HT1080 (cell line): Measurements from ENCODE around the gene OSBPL2. TPM values are rescaled to one million over a fixed set of nuclear protein-coding genes. Genes with fewer than 3 reads are reported as not detected.

Experiments used
- DNase-seq: peaks from one replicate; pipeline ENCODE4 v3.0.0-alpha.2; 2015; ENCODE audit warnings: low read depth
- total RNA-seq: library from RNA; depleted of rRNA; stranded (reverse); fragments of >200 nt; shearing (Covaris generic); gene quantifications from 2 replicates; pipeline ENCODE4 v1.2.3, GENCODE V29; 2014

Gene OSBPL2
- total RNA-seq, 1 experiment from 2014 or later = 13.4 TPM

DNA sequence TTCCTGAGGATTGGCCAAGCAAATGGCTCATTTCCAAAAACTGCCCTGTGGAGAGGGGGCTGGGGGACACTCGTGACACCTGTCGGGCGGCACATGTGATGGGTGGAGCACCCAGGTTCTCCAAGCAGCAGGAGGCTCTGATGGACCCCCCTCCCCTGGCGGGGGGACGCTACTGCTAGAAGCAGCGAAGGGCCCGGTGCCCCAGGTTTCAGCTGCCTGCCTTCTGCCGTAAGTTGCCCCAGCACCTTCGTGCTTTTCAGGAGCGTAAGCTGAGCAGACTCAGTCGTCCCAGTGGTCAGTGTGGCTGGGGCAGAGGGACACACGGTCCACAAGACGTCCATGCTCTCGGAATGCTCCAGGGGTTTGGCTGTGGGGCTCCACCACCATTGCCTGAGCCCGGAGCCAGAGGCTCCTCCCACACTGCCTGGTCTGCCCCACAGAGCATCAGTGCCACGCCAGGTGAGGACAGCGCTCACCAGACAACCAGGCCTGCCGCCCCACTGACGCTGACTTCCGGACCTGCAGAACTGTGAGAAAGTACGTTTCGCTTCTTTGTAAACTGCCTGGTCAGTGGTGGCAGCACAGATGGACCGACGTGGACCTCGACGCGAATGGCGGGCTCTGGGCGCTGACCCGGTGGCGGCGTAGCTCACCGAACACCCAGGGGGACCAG lies 60.4 kb downstream of the OSBPL2 start:
- DNase-seq = no peak

DNA sequence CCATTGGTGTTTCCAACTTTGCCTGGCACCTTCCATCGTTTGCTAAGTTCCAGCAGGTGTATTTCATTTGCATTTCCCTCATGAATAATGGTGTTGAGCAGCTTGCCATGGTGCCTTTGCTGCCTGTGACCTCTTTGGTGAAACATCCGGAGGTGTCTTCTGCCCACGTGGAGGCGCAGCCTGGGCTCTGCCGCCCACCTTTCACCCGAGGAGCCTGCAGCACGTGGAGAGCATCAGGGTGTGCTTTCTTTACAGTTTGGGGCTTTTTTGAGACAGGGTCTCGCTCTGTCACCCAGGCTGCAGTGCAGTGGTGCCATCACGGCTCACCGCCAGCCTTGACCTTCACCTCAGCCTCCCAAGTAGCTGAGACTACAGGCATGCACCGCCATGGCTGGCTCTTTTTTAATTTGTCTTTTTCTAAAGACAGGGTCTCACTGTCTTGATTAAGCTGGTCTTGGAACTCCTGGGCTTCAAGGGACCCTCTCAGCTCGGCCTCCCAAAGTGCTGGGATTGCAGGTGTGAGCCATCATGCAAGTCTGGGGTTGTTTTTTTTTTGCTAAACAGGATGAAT lies 61.4 kb downstream of the OSBPL2 start:
- DNase-seq = no peak

DNA sequence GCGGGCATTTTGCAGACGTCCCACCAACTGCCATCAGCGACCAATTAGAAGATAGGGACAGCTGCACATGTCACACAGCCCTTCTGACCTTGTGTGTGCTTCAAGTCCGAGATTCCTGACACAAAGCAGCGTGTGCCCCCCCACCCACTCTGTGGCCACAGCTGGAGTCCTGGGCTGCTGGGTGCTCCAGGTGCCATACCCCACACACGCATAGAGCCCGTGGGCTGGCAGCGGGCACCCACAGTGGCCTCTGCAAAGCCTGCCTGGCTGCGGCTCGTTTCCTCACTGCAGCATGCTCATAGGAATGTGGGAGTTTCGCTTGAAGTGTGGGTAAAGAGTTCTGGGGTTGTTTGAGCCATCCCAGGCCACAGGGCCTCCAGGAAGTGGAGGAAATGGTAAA lies 62.0 kb downstream of the OSBPL2 start:
- DNase-seq = no peak

DNA sequence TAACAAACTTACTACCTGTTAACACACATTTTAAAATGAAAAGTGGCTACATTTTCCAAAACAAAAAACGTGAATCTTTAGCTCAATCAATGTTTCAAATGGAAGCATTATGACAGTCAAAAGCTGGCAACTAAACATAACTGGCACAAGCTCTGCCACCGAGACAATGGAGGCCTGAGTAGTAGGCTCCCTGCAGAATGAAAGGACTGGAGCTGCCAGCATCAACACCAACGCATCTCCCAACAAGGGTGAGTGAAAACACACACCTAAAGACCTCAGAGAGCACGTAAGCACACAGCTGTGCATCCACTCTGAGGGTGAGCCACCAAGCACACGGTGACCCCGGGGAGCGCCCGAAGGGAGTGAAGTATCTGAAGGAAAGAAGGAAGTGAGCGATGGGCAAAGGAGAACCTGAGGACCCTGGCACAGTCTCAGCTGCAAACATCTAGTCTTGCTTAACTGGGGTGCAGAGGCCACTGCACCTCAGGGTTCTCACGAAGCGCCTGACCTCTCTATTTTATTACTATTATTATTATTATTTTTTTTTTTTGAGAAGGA lies 62.9 kb downstream of the OSBPL2 start:
- DNase-seq = no peak

DNA sequence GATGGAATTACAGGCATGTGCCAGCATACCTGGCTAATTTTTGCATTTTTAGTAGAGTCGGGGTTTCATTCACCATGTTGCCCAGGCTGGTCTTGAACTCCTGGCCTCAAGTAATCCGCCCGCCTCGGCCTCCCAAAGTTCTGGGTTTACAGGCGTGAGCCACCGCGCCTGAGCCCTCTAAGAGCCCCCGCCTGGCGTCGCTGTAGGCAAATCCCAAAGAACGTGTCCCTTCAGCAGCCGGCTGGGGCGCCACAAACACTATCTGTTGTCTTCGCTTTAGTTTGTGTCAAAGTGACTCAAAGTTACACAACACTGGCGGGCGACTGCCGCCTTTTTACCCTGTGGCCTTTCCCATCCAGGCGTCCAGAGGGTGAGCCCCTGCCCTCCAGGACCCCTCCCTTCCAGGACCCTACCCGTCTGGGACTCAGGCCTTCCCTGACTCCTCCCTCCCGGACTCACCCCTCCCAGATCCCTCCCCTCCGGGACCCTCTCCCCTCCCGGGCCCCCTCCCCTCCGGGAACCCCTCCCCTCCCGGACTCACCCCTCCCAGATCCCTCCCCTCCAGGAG lies 63.5 kb downstream of the OSBPL2 start:
- DNase-seq = peak; percentile 95

DNA sequence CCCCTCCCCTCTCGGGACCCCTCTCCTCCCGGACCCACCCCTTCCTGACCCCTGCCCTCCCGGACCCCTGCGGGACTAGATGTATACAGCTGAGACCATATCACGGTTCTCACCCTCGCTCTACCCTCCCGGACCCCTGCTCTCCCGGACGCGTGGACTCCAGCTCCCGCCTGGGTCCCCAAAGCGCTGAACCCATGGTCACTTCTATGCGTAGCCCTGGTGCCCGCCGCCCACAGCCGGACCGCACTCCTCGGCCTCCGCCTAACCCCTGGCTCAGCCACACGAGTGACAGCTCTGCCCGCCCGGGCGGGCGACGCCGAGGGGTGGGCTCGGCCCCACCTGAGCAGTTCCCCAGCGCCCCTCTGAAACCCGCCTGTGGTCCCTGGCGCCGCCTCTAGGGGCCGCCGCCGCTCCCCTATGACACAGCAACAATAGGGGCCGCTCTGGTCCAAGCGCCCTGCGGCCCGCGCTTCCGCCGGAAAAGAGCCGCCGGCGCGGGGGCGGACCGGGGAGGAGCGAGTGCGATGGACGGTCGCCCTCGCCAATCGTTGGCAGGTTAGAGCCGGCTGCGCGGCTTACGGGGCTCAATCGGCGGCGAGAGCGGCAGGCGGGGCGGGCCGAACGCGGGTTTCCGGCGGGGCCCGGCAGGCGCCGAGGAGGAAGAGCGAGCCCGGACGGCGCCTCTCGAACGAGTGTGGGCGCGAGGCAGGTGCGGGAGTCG lies 64.2 kb downstream of the OSBPL2 start, which contains the start of gene ADRM1:
Gene ADRM1 (plus strand): TSS at position 657 of the 721 bp plus-strand sequence. CDS start 572 bp downstream, outside the sequence.
- peak; percentile 96 for DNase-seq

DNA sequence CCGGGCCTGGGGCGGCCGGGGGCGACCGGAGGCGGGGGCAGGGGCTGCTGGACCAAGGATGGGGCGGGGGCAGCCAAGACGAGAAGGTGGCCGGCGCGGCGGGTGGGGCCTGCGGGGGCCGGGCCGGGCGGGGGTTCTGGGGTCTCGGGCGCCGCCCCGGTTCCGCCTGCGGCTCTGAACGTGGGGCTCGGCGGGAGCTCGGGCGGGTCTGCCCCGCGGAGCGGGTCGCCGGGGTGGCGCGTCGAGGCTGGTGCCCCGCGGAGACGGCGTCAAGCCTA lies 64.7 kb downstream of the OSBPL2 start:
- no peak for DNase-seq

DNA sequence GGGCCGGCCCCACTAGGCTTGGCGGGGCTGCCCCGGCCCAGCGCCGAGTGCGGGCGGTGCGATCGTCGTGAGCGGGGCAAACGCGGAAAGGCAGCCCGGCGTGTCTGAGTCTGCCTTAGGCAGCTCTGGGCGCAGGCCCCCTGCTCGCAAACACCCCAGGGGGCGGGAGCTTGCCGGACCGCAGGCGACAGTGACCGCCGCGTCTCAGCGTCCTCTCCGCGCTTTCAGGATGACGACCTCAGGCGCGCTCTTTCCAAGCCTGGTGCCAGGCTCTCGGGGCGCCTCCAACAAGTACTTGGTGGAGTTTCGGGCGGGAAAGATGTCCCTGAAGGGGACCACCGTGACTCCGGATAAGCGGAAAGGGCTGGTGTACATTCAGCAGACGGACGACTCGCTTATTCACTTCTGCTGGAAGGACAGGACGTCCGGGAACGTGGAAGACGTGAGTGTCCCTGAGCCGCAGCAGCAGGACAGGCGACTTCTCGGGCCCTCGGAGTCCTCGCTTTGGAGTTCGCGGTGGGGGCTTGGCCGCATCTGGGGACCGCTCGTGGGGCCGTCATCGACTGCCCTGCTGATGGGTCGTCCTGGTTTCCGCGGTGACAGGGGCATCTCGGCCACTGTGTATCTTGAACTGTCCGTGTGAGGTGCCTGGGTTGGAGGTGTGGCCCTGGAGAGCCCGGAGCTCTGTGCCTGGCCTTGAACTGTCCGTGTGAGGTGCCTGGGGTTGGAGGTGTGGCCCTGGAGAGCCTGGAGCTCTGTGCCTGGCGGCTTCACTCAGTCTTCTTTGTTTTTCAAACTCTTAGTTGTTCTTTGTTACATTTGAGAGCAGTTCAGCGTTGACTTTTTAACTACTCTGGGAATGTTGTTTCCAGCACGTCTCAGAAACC lies 65.3 kb downstream of the OSBPL2 start:
- no peak for DNase-seq

DNA sequence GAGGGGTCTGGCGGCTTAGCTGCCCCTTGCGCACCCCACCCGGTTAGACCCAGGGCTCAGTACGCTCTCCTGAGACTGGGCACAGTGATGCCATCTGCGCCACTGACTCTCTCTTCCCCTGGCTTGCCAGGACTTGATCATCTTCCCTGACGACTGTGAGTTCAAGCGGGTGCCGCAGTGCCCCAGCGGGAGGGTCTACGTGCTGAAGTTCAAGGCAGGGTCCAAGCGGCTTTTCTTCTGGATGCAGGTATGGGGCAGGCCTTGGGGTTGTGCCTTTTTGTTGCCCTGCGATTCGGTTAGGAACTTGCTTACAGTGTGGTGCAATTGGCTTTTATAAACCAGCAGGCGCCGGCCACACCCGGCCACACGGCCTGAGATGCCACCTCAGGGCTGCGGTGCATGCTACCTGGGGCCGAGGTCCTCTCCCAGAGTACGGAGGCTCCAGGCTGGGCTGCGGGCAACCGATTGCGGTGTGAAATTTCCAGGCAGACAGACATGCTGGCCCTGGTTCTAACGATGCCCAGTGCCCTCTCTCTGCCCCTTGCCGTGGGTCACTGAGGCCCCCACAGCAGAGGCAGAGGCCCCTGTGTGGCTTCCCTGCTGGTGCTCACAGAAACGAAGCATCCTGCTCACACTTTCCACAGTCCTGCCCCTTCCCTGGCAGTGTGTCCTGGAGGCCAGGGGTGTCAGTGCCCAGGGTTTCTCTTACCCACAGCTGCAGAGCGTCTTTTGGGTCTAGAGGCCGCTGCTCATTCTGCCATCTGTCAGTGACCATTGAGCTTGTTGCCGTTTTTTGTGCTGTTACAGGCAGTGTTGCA lies 66.2 kb downstream of the OSBPL2 start:
- no peak for DNase-seq

DNA sequence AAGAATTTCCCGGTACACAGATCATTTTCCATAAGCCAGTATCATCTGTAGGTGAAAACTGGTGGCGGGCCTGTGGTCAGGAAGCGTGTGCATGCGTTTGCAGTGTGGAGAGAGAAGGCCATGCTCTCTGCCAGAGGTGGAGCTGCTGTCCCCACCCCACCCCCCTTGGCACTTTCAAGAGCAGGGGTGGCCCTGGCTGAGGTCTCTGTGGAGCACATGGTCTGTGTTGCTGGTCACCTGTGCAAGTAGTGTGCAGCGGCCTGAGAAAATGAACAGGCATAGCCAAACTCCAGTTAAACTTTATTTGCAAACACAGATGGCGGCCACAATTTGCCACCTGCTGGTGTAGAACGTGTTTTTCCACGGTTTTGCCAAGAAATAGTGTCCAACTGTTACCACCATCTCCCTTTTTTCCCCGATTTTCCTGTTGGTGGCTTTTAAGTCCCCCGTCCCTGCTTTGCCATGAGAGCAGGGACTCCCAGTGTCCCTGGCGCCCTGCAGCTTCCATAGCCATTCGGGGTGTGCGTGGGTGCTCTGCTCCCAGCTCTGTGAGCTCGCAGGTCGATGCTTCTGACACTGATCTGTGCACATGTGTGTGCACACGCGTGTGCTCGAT lies 66.9 kb downstream of the OSBPL2 start:
- no peak for DNase-seq

DNA sequence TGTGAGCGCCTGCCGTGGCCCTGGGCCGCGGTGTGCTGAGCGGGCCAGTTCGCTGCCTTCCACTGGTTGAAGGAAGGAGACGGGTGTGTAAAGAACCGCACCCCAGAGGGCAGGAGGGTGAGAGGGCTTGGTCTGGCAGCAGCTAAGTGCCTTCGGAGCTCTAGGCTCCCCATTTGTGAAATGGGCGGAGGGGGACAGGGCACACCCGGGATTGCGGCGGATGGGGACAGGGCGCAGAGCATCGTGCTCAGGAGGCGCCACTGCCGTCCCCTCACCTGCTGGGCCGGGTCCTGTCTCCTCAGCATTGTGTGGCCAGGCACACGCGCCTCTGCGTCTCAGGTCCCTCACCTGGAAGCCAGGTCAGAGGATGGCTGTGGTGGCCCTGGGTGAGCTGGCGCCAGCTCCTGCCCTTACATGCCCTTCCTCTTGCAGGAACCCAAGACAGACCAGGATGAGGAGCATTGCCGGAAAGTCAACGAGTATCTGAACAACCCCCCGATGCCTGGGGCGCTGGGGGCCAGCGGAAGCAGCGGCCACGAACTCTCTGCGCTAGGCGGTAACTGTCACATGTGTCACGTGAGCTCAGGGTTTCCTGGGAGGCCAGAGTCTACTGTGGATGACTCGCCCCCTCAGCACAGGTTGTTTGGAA lies 67.6 kb downstream of the OSBPL2 start:
- DNase-seq = no peak

DNA sequence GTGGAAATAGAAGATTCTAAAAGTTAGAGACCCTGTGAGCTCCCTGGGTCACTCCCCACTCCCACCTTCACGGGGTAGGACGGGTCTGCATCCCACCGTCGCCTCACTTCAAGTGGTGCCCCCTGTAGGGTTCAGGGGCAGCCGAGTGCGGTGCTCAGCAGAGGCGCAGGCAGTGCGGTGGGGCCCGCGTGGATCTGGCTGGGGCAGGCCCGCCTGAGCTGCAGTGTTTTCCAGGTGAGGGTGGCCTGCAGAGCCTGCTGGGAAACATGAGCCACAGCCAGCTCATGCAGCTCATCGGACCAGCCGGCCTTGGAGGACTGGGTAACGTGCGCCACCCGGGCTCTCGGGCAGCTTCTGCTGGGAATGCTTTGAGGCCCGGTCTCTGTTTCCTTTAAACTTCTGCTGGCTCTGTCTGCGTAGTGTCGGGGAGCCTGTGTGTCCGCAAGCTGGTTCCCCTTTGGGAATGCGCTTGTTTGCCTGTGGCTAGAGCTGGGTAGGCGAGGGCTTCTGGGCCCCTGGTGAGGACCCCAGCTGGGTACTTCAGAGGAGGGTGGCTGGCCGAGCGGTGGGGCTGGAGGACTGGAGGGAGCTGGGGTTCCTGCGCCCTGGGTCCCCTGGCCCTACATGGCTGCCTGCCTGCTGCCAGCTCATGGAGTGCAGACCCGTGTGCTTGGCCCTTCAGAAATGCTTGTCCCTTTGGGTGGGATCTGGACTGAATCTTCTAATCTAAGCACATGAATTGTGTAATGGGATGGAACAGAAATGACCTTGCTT lies 68.3 kb downstream of the OSBPL2 start:
- DNase-seq = no peak

DNA sequence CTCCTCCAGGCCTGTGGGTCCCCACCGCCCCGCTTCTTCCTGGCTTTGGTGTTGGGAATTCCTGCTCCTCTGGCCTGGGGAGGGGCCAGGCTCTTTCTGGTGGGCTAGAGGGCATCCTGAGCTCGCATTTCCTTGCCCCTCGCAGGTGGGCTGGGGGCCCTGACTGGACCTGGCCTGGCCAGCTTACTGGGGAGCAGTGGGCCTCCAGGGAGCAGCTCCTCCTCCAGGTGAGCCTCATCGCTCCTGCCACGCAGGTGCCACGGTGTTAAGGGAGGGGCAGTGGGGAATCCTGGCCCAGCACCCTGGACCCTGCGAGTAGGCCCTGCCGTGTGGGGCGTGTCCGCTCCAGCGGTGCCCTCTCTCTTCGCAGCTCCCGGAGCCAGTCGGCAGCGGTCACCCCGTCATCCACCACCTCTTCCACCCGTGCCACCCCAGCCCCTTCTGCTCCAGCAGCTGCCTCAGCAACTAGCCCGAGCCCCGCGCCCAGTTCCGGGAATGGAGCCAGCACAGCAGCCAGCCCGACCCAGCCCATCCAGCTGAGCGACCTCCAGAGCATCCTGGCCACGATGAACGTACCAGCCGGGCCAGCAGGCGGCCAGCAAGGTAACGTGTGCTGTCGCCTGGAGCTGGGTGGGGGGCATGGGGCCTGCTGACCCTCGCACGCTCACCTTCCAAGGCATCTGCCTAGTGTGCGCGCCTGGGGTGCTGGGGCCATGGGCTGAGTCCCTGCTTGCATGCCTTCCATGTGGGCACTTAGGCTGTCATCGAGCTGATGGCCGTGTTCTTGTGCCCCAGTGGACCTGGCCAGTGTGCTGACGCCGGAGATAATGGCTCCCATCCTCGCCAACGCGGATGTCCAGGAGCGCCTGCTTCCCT lies 69.1 kb downstream of the OSBPL2 start:
- no peak for DNase-seq

DNA sequence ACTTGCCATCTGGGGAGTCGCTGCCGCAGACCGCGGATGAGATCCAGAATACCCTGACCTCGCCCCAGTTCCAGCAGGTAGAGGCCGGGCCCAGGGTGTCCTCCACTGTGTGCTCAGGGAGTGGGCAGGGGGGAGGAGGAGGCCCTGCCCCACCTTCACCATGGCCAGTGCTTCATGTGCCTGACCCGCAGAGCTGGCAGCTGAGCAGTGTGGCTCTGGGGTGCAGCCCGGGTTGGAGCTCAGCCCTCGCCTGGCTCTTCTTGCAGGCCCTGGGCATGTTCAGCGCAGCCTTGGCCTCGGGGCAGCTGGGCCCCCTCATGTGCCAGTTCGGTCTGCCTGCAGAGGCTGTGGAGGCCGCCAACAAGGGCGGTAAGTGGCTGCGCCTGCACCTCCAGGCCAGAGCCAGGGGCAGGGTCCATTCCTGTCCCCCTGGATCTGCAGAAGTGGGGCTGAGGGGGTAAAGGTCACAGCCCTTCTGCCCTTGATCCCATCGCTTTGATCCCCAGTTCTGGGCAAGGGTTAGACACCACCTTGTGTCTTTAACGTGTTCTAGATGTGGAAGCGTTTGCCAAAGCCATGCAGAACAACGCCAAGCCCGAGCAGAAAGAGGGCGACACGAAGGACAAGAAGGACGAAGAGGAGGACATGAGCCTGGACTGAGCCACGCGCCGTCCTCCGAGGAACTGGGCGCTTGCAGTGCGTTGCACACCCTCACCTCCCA lies 69.9 kb downstream of the OSBPL2 start:
- no peak for DNase-seq

DNA sequence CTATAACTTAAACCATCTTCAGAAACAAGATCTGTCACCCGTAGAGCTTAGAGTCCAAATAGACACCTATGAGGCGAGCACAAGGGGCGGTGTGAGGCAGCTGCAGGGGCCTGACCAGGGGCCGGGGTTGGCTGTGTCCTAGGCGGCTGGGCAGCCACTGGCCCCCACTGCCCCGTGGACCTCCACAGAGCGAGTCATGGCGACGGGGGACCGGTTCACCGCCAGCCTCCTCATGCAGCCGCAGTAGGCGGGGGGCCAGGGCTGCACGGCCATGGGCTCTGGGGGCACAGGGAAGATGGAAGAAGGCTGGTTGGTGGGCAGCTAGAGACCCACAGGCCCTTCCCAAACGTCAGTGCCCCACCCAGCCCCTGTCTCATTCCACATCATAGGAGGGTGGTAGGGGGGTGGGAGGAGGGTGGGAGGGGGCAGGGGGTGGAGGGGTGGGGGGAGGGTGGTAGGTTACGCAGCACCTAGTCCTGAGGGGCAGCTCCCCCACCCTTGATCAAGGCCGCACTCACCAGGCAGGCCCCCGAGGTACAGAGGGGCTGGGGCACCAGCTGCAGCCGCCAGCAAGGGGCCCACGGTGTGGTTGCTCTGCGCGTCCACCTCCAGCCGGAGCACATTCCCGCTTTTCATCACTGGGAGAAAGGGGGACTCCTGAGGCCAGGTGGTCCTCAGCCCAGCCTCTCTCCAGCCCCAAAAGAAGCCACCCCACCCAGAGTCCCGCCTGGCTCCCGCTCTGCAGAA lies 71.0 kb downstream of the OSBPL2 start:
- DNase-seq = no peak
